Right lobe of liver (tissue), 4 donors: ENCODE measurements around the gene NKIRAS2.

ENCODE experiments used
- CTCF ChIP-seq, 4 donors: fragments of 200-600 bp in 3 of 4; fragments of 450-650 bp in 1 of 4; IDR thresholded peaks; one replicate each; pipeline versions ENCODE4 v1.5.1 to v1.8.0; 2016 to 2022; ENCODE audit warnings: antibody characterized with exemption in 4 of 4, mild to moderate bottlenecking in 2 of 4
- POLR2A ChIP-seq: fragments of 450-650 bp; IDR thresholded peaks from one replicate; pipeline ENCODE4 v1.6.1; 2017; ENCODE audit warnings: antibody characterized with exemption, mild to moderate bottlenecking
- donor health status: DM: no; HTN: no; CAD: no.
- donor health status: DM: no; HTN: no; CAD: no.
- donor health status: DM: no; HTN: yes; CAD: no.

- peak; percentile 92 to 97 (median 94) for TF ChIP-seq CTCF (IDR thresholded peaks at IDR 0.05)
- peak; percentile 55 for TF ChIP-seq POLR2A
Observed at GRCh38 chr17:42019509-42020404, at the start of gene NKIRAS2.
